Embryonic facial prominence (tissue), 1 donor: ENCODE data around the gene SELENOT.
"Not testable (repeated sequence)": the region's sequence is repeated elsewhere in the genome, so short reads cannot be mapped to it uniquely, and the experiment has no call there.

ENCODE experiments used
- DNase-seq: peaks from one replicate; pipeline ENCODE4 v3.0.0-alpha.2; 2016; ENCODE audit errors: extremely low spot score

The SELENOT gene

GRCh38 chr3:150603153-150603979 lies at the start of gene SELENOT:
TSS of gene SELENOT (plus strand) at chr3:150603321. CDS start at chr3:150603363, 42 bp downstream.
- peak; percentile 90 for DNase-seq

GRCh38 chr3:150555859-150556436 lies 47.2 kb upstream of the SELENOT start:
- DNase-seq, result no peak

- DNase-seq, result no peak
Observed at GRCh38 chr3:150556792-150557191, 46.3 kb upstream of the SELENOT start.

GRCh38 chr3:150557725-150558124 lies 45.4 kb upstream of the SELENOT start:
- no peak for DNase-seq

GRCh38 chr3:150564243-150564642 lies 38.9 kb upstream of the SELENOT start:
- no peak for DNase-seq

- DNase-seq, result no peak
Observed at GRCh38 chr3:150567328-150567727, 35.8 kb upstream of the SELENOT start.

GRCh38 chr3:150577855-150578254 lies 25.3 kb upstream of the SELENOT start:
- no peak for DNase-seq

- no peak for DNase-seq
Observed at GRCh38 chr3:150581174-150581573, 21.9 kb upstream of the SELENOT start.

- no peak for DNase-seq
Observed at GRCh38 chr3:150582620-150583019, 20.5 kb upstream of the SELENOT start.

GRCh38 chr3:150583028-150583427 lies 20.1 kb upstream of the SELENOT start:
- no peak for DNase-seq

- no peak for DNase-seq
Observed at GRCh38 chr3:150588027-150588830, 14.9 kb upstream of the SELENOT start.

- DNase-seq, result no peak
Observed at GRCh38 chr3:150589759-150590158, 13.4 kb upstream of the SELENOT start.

- DNase-seq, result no peak
Observed at GRCh38 chr3:150594150-150594549, 9.0 kb upstream of the SELENOT start.

- DNase-seq, result no peak
Observed at GRCh38 chr3:150597646-150598045, 5.5 kb upstream of the SELENOT start.

GRCh38 chr3:150599611-150600297 lies 3.4 kb upstream of the SELENOT start:
- no peak for DNase-seq

- DNase-seq, result not testable (repeated sequence)
Observed at GRCh38 chr3:150600647-150601530, 2.2 kb upstream of the SELENOT start.

GRCh38 chr3:150602426-150603152 lies 532 bp upstream of the SELENOT start:
- no peak for DNase-seq

GRCh38 chr3:150603980-150604319 lies 829 bp downstream of the SELENOT start:
- no peak for DNase-seq

- DNase-seq, result no peak
Observed at GRCh38 chr3:150605998-150606641, 3.0 kb downstream of the SELENOT start.
